IMR-90 (cell line): ENCODE measurements around the gene RFT1. TPM values are rescaled to one million over a fixed set of nuclear protein-coding genes. Genes with fewer than 3 reads are reported as not detected.

Source experiments
- ATAC-seq: fragments of 200-7000 bp; cut with Tn5 transposase; 2 replicates; pipeline ENCODE4 v1.9.1; 2020; ENCODE audit warnings: low read depth, mild to moderate bottlenecking, moderate library complexity
- BruUV-seq: library from RNA; stranded (reverse); fragments of 400-500 nt; replicated peaks from 2 replicates; lab custom pipeline; 2021; lab: Mats Ljungman, UMichigan
- CTCF ChIA-PET: fragments of 300-600 bp; formaldehyde crosslinking; extraction: SDS; loops from one replicate; lab custom pipeline; 2021; ENCODE audit warnings: antibody characterized with exemption; lab: Yijun Ruan, JAX
- POLR2A ChIA-PET: fragments of 300-600 bp; sonication (Branson Sonifier 250); formaldehyde crosslinking; loops from one replicate; lab custom pipeline; 2022; ENCODE audit warnings: antibody characterized with exemption; ENCODE audit not compliant: unreplicated experiment; lab: Charles Lee
- DNase-seq: peaks from one replicate; pipeline ENCODE4 v3.0.0; 2013
- H2AFZ ChIP-seq: replicated peaks from 2 replicates; pipeline ENCODE3; 2013; ENCODE audit warnings: low read length, mild to moderate bottlenecking; ENCODE audit not compliant: poor library complexity
- H2AK5ac ChIP-seq: 2 replicates; pipeline ENCODE4 v1.6.1; 2013; ENCODE audit warnings: low read depth, low read length, inconsistent platforms
- H2AK9ac ChIP-seq: replicated peaks from 2 replicates; pipeline ENCODE3; 2013; ENCODE audit warnings: mild to moderate bottlenecking, low read depth, low read length, moderate library complexity; ENCODE audit not compliant: poor library complexity
- H2BK120ac ChIP-seq: 2 replicates; pipeline ENCODE4 v1.6.1; 2013; ENCODE audit warnings: low read depth, low read length, inconsistent platforms
- H2BK15ac ChIP-seq: 3 replicates; pipeline ENCODE4 v1.6.1; 2013; ENCODE audit warnings: low read depth, low read length, inconsistent platforms
- H2BK20ac ChIP-seq: 2 replicates; pipeline ENCODE4 v1.6.1; 2013; ENCODE audit warnings: low read depth, mild to moderate bottlenecking, inconsistent platforms, low read length, moderate library complexity
- H2BK5ac ChIP-seq: 2 replicates; pipeline ENCODE4 v1.6.1; 2013; ENCODE audit warnings: mild to moderate bottlenecking, low read depth, low read length, inconsistent platforms; ENCODE audit not compliant: poor library complexity, severe bottlenecking
- H3K14ac ChIP-seq: replicated peaks from 2 replicates; pipeline ENCODE4 v1.6.1; 2013; ENCODE audit warnings: low read depth, low read length, inconsistent platforms
- H3K18ac ChIP-seq: 2 replicates; pipeline ENCODE4 v1.6.1; 2013; ENCODE audit warnings: low read depth, low read length, control low read depth
- H3K23ac ChIP-seq: 2 replicates; pipeline ENCODE4 v1.6.1; 2013; ENCODE audit warnings: low read depth, low read length, inconsistent platforms
- H3K27ac ChIP-seq: 2 replicates; pipeline ENCODE4 v1.5.1; 2013; ENCODE audit warnings: mild to moderate bottlenecking, control low read depth, low read length; ENCODE audit not compliant: insufficient read depth
- H3K27me3 ChIP-seq: 2 replicates; pipeline ENCODE4 v1.6.1; 2013; ENCODE audit warnings: low read length; ENCODE audit not compliant: control insufficient read depth, insufficient read depth
- H3K36me3 ChIP-seq: 2 replicates; pipeline ENCODE4 v1.6.1; 2013; ENCODE audit warnings: low read length, mixed read lengths; ENCODE audit not compliant: control insufficient read depth, insufficient read depth
- H3K4ac ChIP-seq: 2 replicates; pipeline ENCODE4 v1.6.1; 2013; ENCODE audit warnings: low read depth, low read length, inconsistent platforms
- H3K4me1 ChIP-seq: 2 replicates; pipeline ENCODE4 v1.6.1; 2013; ENCODE audit warnings: low read length, mixed read lengths; ENCODE audit not compliant: control insufficient read depth, insufficient read depth
- H3K4me2 ChIP-seq: 2 replicates; pipeline ENCODE4 v1.6.1; 2013; ENCODE audit warnings: low read depth, mild to moderate bottlenecking, control low read depth, low read length, moderate library complexity
- H3K4me3 ChIP-seq: 2 replicates; pipeline ENCODE4 v1.5.1; 2013; ENCODE audit warnings: low read depth, mild to moderate bottlenecking, control low read depth, low read length, moderate library complexity; ENCODE audit not compliant: insufficient read depth
- H3K56ac ChIP-seq: 2 replicates; pipeline ENCODE4 v1.6.1; 2013; ENCODE audit warnings: low read length, inconsistent platforms; ENCODE audit not compliant: insufficient read depth; ENCODE audit errors: extremely low read depth
- H3K79me1 ChIP-seq, 2 experiments: 2 replicates each; pipeline ENCODE4 v1.6.1; 2013; ENCODE audit warnings: low read length in 2 of 2, inconsistent platforms in 1 of 2, low read depth in 1 of 2
- H3K9ac ChIP-seq: 2 replicates; pipeline ENCODE4 v1.6.1; 2013; ENCODE audit warnings: low read depth, low read length, control low read depth
- H3K9me1 ChIP-seq: 2 replicates; pipeline ENCODE4 v1.6.1; 2013; ENCODE audit warnings: low read length, inconsistent platforms; ENCODE audit not compliant: insufficient read depth
- H3K9me3 ChIP-seq: 2 replicates; pipeline ENCODE4 v1.6.1; 2013; ENCODE audit warnings: low read length; ENCODE audit not compliant: control insufficient read depth, insufficient read depth
- H4K20me1 ChIP-seq: 2 replicates; pipeline ENCODE4 v1.6.1; 2013; ENCODE audit warnings: low read length, inconsistent platforms; ENCODE audit not compliant: insufficient read depth
- H4K5ac ChIP-seq: 2 replicates; pipeline ENCODE4 v1.6.1; 2013; ENCODE audit warnings: mild to moderate bottlenecking, low read depth, low read length, control low read depth
- H4K8ac ChIP-seq, 2 experiments: 2 replicates each; pipeline ENCODE4 v1.6.1; 2013; ENCODE audit warnings: low read depth in 2 of 2, low read length in 2 of 2, control low read depth in 1 of 2, inconsistent platforms in 1 of 2
- H4K91ac ChIP-seq: 2 replicates; pipeline ENCODE4 v1.6.1; 2013; ENCODE audit warnings: low read depth, low read length, inconsistent platforms; ENCODE audit not compliant: insufficient read depth
- WGBS, 2 experiments: methylation state at CpG; one replicate each; pipeline versions ENCODE4 v1.1.5 to v1.1.7; 2013; ENCODE audit warnings: missing lambda C conversion rate in 2 of 2; ENCODE audit not compliant: insufficient read length in 1 of 2; ENCODE audit errors: extremely low coverage in 2 of 2; 5-methylcytosine and 5-hydroxymethylcytosine counted together
- dilution Hi-C: fragments of 300-500 bp; cut with HindIII; formaldehyde crosslinking; loops from one replicate; pipeline ENCODE4 v1.14.3; 2018; ENCODE audit warnings: low sequenced_read_pairs; ENCODE audit not compliant: unreplicated experiment
- in situ Hi-C: fragments of 300-500 bp; cut with MboI; formaldehyde crosslinking; loops from 3 replicates; pipeline ENCODE4 v1.14.3; 2019; ENCODE audit warnings: low sequenced_read_pairs, inconsistent platforms, mixed read lengths
- intact Hi-C: fragments of 100-400 bp; cut with micrococcal nuclease; formaldehyde crosslinking; loops from 2 replicates; pipeline ENCODE4 v1.10.0; 2022
- polyA plus RNA-seq, 3 experiments: library from polyadenylated mRNA; depleted of rRNA; stranded (reverse); fragments of >200 nt; gene quantifications; 2 replicates each; pipeline ENCODE4 v1.2.3, GENCODE V29; 2012; ENCODE audit warnings: low replicate concordance in 1 of 3
- total RNA-seq: library from RNA; depleted of rRNA; stranded (reverse); fragments of >200 nt; gene quantifications from 2 replicates; pipeline ENCODE4 v1.2.3, GENCODE V29; 2012
- TF ChIP-seq, protein P1 (sequence below): conservative IDR thresholded peaks from 2 replicates; pipeline ENCODE4 v1.5.1; 2012; ENCODE audit warnings: mild to moderate bottlenecking, low read depth, low read length, improper control_type of control experiment
- TF ChIP-seq, protein P2 (sequence below): fragments of 150-350 bp; IDR thresholded peaks from 2 replicates; pipeline ENCODE4 v1.6.1; 2016; ENCODE audit warnings: low read depth, mild to moderate bottlenecking, low read length, moderate library complexity, borderline replicate concordance

Gene RFT1
- total and polyA plus RNA-seq, 2 of the 4 experiments (the other 2 are of a cell fraction) = 14.5 to 23.5 TPM

DNA sequence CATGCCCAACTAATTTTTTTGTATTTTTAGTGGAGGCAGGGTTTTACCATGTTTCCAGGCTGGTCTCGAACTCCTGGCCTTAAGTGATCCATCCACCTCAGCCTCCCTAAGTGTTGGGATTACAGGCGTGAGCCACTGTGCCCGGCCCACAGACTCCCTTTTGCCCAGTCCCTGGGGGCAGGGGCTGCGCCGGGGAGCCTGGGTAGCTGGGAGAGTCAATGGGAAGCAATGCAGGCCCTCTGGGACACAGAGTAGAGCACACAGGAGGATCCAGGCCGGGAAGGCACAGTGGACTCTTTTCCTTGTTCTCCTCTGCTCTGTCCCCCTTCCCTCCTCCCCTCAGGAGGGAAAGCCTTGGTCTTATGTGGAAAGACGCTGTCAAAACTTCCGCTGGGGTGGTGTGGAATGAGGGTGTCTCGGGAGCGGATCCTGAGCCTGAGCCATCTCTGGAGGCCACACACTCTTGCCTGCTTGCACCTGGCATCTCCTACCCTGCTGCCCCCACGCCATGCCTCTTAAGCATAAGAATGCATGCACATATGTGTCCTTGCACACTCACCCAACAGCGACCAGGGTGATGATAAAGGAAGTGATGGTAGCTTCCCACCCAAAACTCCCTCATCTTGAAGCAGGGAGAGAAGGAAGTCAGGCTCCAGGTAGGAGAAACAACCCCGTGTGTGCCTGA is 18.9 kb upstream of the RFT1 start:
- CTCF ChIA-PET = no interaction called here
- Histone ChIP-seq H3K4me1 (peaks cover 5% of the 10 kb centered on the region), H3K4me3 (no peak overlapping the region), H3K79me1 (no peaks in the 10 kb centered on the region), H2BK15ac (no peak overlapping the region), H4K5ac (no peak overlapping the region), H3K4me2 (no peak overlapping the region), H2BK120ac (no peak overlapping the region), H4K91ac (no peak overlapping the region), H3K27me3 (peaks cover 3% of the 10 kb centered on the region), H3K23ac (no peak overlapping the region), H2AK9ac (no peak overlapping the region), H3K18ac (no peak overlapping the region), H3K9me3 (no peaks in the 10 kb centered on the region), H4K20me1 (no peaks in the 10 kb centered on the region), H3K14ac (no peak overlapping the region), H3K4ac (no peak overlapping the region), H4K8ac (no peak overlapping the region), H3K27ac (no peak overlapping the region), H2BK20ac (no peak overlapping the region), H2BK5ac (no peak overlapping the region), H3K56ac (no peak overlapping the region), H3K9me1 (no peaks in the 10 kb centered on the region), H2AK5ac (no peak overlapping the region), H3K9ac (no peak overlapping the region), H2AFZ (no peak overlapping the region), H3K36me3 (no peaks in the 10 kb centered on the region)
- intact Hi-C loops (no loop called here), in situ Hi-C loops (no loop called here), dilution Hi-C loops (no loop called here)
- TF ChIP-seq, protein P1, sequence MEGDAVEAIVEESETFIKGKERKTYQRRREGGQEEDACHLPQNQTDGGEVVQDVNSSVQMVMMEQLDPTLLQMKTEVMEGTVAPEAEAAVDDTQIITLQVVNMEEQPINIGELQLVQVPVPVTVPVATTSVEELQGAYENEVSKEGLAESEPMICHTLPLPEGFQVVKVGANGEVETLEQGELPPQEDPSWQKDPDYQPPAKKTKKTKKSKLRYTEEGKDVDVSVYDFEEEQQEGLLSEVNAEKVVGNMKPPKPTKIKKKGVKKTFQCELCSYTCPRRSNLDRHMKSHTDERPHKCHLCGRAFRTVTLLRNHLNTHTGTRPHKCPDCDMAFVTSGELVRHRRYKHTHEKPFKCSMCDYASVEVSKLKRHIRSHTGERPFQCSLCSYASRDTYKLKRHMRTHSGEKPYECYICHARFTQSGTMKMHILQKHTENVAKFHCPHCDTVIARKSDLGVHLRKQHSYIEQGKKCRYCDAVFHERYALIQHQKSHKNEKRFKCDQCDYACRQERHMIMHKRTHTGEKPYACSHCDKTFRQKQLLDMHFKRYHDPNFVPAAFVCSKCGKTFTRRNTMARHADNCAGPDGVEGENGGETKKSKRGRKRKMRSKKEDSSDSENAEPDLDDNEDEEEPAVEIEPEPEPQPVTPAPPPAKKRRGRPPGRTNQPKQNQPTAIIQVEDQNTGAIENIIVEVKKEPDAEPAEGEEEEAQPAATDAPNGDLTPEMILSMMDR = no peak
- TF ChIP-seq, protein P2, sequence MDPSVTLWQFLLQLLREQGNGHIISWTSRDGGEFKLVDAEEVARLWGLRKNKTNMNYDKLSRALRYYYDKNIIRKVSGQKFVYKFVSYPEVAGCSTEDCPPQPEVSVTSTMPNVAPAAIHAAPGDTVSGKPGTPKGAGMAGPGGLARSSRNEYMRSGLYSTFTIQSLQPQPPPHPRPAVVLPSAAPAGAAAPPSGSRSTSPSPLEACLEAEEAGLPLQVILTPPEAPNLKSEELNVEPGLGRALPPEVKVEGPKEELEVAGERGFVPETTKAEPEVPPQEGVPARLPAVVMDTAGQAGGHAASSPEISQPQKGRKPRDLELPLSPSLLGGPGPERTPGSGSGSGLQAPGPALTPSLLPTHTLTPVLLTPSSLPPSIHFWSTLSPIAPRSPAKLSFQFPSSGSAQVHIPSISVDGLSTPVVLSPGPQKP = no peak
- DNase-seq (no peak), ATAC-seq (no peak)
- no TSS peak for BruUV-seq
- POLR2A ChIA-PET = no interaction called here
- WGBS, 2 experiments = 40% methylated on average over 1 of the region's 13 CpGs; no CpG with 5 or more reads in 1 of the 2 experiments
